HCT116 (cell line): Measurements from ENCODE around the gene ERBB4. TPM values are rescaled to one million over a fixed set of nuclear protein-coding genes. Genes with fewer than 3 reads are reported as not detected.

ENCODE experiments used
- ATAC-seq: fragments of 200-7000 bp; cut with Tn5 transposase; 2 replicates; pipeline ENCODE4 v1.9.1; 2020; ENCODE audit warnings: mild to moderate bottlenecking, moderate library complexity
- BruUV-seq: library from RNA; stranded (reverse); fragments of 400-500 nt; replicated peaks from 2 replicates; lab custom pipeline; 2021; lab: Mats Ljungman, UMichigan
- CTCF ChIA-PET: fragments of 300-600 bp; sonication (Branson Sonifier 250); formaldehyde crosslinking; loops from one replicate; lab custom pipeline; 2021; ENCODE audit warnings: antibody characterized with exemption; lab: Charles Lee
- POLR2A ChIA-PET: fragments of 300-600, 350-600 bp; sonication (Branson Sonifier 250); formaldehyde crosslinking; loops from one replicate; lab custom pipeline; 2021; ENCODE audit warnings: antibody characterized with exemption; lab: Charles Lee
- RAD21 ChIA-PET, 2 experiments: fragments of 300-600 bp; sonication (Branson Sonifier 250); formaldehyde crosslinking; loops; one replicate each; lab custom pipeline; 2023; ENCODE audit warnings: low total read pairs in 2 of 2; ENCODE audit not compliant: uncharacterized antibody in 2 of 2, unreplicated experiment in 2 of 2, low non-redundant PET in 1 of 2; lab: Charles Lee
- DNase-seq: peaks from one replicate; pipeline ENCODE4 v3.0.0-alpha.2; 2010; ENCODE audit warnings: low read depth, low spot score
- H2AFZ ChIP-seq: fragments of 200-600 bp; shearing (Covaris generic), sonication (generic); 2 replicates; pipeline ENCODE4 v1.6.1; 2017; ENCODE audit warnings: low read depth, mixed run types, mixed read lengths, antibody characterized with exemption, low read length; ENCODE audit not compliant: poor library complexity, severe bottlenecking
- H3K27ac ChIP-seq: 2 replicates; pipeline ENCODE4 v1.5.1; 2012; ENCODE audit warnings: low read depth, low read length
- H3K27me3 ChIP-seq: fragments of 200-600 bp; sonication (generic); 2 replicates; pipeline ENCODE4 v1.6.1; 2016; ENCODE audit warnings: mixed run types, low read length, mixed read lengths; ENCODE audit not compliant: insufficient read depth
- H3K36me3 ChIP-seq, 2 experiments: fragments of 200-500 bp in 1 of 2; fragments of 200-600 bp in 1 of 2; sonication (Bioruptor generic) in 1 of 2; sonication (generic) in 1 of 2; 2 replicates each; pipeline versions ENCODE4 v1.5.1 to v1.6.1; 2014 to 2016; ENCODE audit warnings: low read length in 2 of 2, inconsistent platforms in 1 of 2, mixed read lengths in 1 of 2, mixed run types in 1 of 2; ENCODE audit not compliant: insufficient read depth in 2 of 2, control insufficient read depth in 1 of 2
- H3K4me1 ChIP-seq, 2 experiments: fragments of 200-600 bp in 1 of 2; sonication (generic) in 1 of 2; 2 replicates each; pipeline versions ENCODE4 v1.5.1 to v1.6.1; 2012 to 2017; ENCODE audit warnings: low read length in 2 of 2, inconsistent platforms in 1 of 2, mild to moderate bottlenecking in 1 of 2, mixed read lengths in 1 of 2, mixed run types in 1 of 2, moderate library complexity in 1 of 2; ENCODE audit not compliant: insufficient read depth in 2 of 2, control insufficient read depth in 1 of 2
- H3K4me2 ChIP-seq: fragments of 200-600 bp; sonication (generic); 2 replicates; pipeline ENCODE4 v1.6.1; 2017; ENCODE audit warnings: mixed run types, low read length, mixed read lengths
- H3K4me3 ChIP-seq, 2 experiments: fragments of 200-600 bp in 1 of 2; sonication (generic) in 1 of 2; replicated peaks in 1 of 2; 2 replicates each; pipeline ENCODE4 v1.5.1; 2011 to 2016; ENCODE audit warnings: low read length in 2 of 2, control low read depth in 1 of 2, low read depth in 1 of 2, mild to moderate bottlenecking in 1 of 2, mixed read lengths in 1 of 2, mixed run types in 1 of 2
- H3K79me2 ChIP-seq: fragments of 200-600 bp; sonication (generic); 2 replicates; pipeline ENCODE4 v1.6.1; 2017; ENCODE audit warnings: mild to moderate bottlenecking, mixed run types, low read length, moderate library complexity, mixed read lengths; ENCODE audit not compliant: insufficient read depth
- H3K9ac ChIP-seq: fragments of 200-600 bp; sonication (generic); 2 replicates; pipeline ENCODE4 v1.6.1; 2016; ENCODE audit warnings: low read length, mixed read lengths
- H3K9me2 ChIP-seq: fragments of 200-600 bp; sonication (generic), shearing (Covaris generic); 2 replicates; pipeline ENCODE4 v1.6.1; 2017; ENCODE audit warnings: mixed run types, mild to moderate bottlenecking, moderate library complexity; ENCODE audit not compliant: insufficient read depth
- H3K9me3 ChIP-seq, 2 experiments: fragments of 200-500 bp in 1 of 2; fragments of 200-600 bp in 1 of 2; sonication (Bioruptor generic) in 1 of 2; sonication (generic) in 1 of 2; 2 replicates each; pipeline ENCODE4 v1.6.1; 2014 to 2017; ENCODE audit warnings: low read length in 2 of 2, mixed read lengths in 2 of 2, inconsistent platforms in 1 of 2, low read depth in 1 of 2, mild to moderate bottlenecking in 1 of 2, mixed run types in 1 of 2, moderate library complexity in 1 of 2; ENCODE audit not compliant: control insufficient read depth in 1 of 2, insufficient read depth in 1 of 2
- H4K20me1 ChIP-seq: fragments of 200-600 bp; sonication (generic), shearing (Covaris generic); 2 replicates; pipeline ENCODE4 v1.6.1; 2017; ENCODE audit warnings: mixed run types, mild to moderate bottlenecking, moderate library complexity; ENCODE audit not compliant: insufficient read depth
- FOSL1 ChIP-seq: IDR thresholded peaks from 2 replicates; pipeline ENCODE4 v1.6.1; 2012; ENCODE audit warnings: low read depth
- JUND ChIP-seq: IDR thresholded peaks from 2 replicates; pipeline ENCODE4 v1.6.1; 2012
- POLR2A ChIP-seq: IDR thresholded peaks from 2 replicates; pipeline ENCODE4 v1.7.0; 2011; ENCODE audit warnings: borderline replicate concordance; ENCODE audit not compliant: insufficient read depth, insufficient read length; ENCODE audit errors: extremely low read depth
- POLR2AphosphoS5 ChIP-seq: IDR thresholded peaks from 2 replicates; pipeline ENCODE4 v1.6.1; 2011; ENCODE audit warnings: mild to moderate bottlenecking, low read depth, low read length, moderate library complexity
- RAD21 ChIP-seq: IDR thresholded peaks from 2 replicates; pipeline ENCODE4 v1.6.1; 2012; ENCODE audit warnings: low read depth, mild to moderate bottlenecking
- SRF ChIP-seq: IDR thresholded peaks from 2 replicates; pipeline ENCODE4 v1.6.1; 2012; ENCODE audit warnings: low read depth
- ZNF274 ChIP-seq: fragments of 200-500 bp; sonication (Bioruptor generic); IDR thresholded peaks from 2 replicates; pipeline ENCODE4 v1.6.1; 2014; ENCODE audit warnings: mild to moderate bottlenecking, low read depth, low read length, inconsistent platforms
- intact Hi-C: fragments of 100-400 bp; cut with micrococcal nuclease; formaldehyde crosslinking; loops from 2 replicates; pipeline ENCODE4 v1.10.0; 2022
- total RNA-seq: library from RNA; stranded (reverse); gene quantifications from one replicate; pipeline ENCODE4 v1.2.1, GENCODE V29; 2021; ENCODE audit not compliant: unreplicated experiment
- TF ChIP-seq, protein P1 (sequence below): IDR thresholded peaks from 2 replicates; pipeline ENCODE4 v1.6.1; 2012; ENCODE audit warnings: low read depth
- TF ChIP-seq, protein P2 (sequence below): IDR thresholded peaks from 2 replicates; pipeline ENCODE4 v1.6.1; 2012

Gene ERBB4
- total RNA-seq, 1 experiment from 2014 or later, result 0.10 TPM

DNA sequence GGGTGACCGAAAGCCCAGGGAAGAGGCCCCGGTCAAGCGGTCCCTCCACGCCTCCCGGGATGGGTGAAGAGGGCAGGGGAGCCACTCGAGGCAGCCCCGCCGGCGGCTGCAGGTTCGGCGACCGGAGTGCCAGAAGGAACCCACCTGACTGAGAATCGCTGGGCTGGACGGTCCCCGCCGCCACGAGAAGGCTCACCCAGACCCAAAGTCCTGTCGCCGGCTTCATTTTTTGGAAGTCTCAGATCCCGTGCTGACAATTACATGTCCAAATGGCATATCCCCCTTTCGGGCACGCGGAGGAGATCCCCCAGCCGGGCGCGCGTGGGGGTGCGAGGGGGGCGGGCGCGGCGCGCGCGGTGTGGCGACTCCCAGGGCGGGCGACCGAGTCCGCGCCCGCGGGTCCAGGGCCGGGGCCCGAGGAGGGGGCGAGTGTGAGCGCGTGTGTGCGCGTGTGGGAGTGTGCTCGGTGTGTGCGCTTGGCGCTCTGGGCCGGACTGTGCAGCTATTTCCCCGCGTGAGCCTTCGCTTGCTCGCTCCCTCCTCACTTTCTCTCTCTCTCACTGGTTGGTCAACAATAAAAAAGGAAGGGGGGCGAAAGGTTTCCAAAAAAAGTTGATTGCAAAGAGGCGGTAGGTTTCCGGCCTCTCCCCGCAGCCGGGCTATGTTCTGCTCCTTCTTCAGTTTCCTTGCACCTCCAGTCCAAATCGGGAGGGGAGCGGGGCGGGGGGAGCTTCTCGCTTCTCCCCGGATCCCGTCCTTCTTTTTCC is at the start of gene ERBB4 (continued):
- TF ChIP-seq POLR2A, result no peak

DNA sequence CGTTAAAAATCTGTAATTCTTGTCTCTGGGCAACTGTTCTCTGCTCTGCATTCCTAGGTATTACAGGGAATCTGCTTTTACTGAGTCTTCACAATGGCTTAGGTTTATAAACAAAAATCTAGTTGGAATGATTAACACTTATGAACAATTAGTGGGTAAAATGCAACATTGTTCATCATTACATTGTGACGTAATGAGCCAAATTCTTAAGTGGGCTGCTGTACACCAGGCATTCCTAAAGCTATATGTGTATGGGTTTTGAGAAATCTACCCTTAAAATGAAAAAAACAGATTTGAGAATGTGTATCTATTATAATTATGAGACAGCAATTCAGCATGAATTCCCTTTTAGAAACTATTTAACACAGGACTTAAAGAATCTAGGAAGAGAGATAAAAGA is 41.5 kb upstream of the ERBB4 start:
- Histone ChIP-seq H3K9me2 (no peaks in the 10 kb centered on the region), H3K4me2 (no peak overlapping the region), H3K27me3 (no peaks in the 10 kb centered on the region), H3K9me3 (no peaks in the 10 kb centered on the region), H3K27ac (no peak overlapping the region), H3K4me1 (no peaks in the 10 kb centered on the region), H2AFZ (no peak overlapping the region), H3K9ac (no peak overlapping the region), H4K20me1 (no peaks in the 10 kb centered on the region), H3K79me2 (no peaks in the 10 kb centered on the region), H3K36me3 (no peaks in the 10 kb centered on the region), H3K4me3 (no peak overlapping the region)
- TF ChIP-seq POLR2AphosphoS5, result no peak
- TF ChIP-seq FOSL1, result no peak
- no peak for TF ChIP-seq RAD21
- TF ChIP-seq SRF, result no peak
- TF ChIP-seq, protein P1, sequence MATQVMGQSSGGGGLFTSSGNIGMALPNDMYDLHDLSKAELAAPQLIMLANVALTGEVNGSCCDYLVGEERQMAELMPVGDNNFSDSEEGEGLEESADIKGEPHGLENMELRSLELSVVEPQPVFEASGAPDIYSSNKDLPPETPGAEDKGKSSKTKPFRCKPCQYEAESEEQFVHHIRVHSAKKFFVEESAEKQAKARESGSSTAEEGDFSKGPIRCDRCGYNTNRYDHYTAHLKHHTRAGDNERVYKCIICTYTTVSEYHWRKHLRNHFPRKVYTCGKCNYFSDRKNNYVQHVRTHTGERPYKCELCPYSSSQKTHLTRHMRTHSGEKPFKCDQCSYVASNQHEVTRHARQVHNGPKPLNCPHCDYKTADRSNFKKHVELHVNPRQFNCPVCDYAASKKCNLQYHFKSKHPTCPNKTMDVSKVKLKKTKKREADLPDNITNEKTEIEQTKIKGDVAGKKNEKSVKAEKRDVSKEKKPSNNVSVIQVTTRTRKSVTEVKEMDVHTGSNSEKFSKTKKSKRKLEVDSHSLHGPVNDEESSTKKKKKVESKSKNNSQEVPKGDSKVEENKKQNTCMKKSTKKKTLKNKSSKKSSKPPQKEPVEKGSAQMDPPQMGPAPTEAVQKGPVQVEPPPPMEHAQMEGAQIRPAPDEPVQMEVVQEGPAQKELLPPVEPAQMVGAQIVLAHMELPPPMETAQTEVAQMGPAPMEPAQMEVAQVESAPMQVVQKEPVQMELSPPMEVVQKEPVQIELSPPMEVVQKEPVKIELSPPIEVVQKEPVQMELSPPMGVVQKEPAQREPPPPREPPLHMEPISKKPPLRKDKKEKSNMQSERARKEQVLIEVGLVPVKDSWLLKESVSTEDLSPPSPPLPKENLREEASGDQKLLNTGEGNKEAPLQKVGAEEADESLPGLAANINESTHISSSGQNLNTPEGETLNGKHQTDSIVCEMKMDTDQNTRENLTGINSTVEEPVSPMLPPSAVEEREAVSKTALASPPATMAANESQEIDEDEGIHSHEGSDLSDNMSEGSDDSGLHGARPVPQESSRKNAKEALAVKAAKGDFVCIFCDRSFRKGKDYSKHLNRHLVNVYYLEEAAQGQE, result no peak
- TF ChIP-seq JUND, result no peak
- TF ChIP-seq, protein P2, sequence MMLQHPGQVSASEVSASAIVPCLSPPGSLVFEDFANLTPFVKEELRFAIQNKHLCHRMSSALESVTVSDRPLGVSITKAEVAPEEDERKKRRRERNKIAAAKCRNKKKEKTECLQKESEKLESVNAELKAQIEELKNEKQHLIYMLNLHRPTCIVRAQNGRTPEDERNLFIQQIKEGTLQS, result no peak
- no peak for TF ChIP-seq ZNF274
- ChIA-PET RAD21 (no interaction called here), POLR2A (no interaction called here), CTCF (no interaction called here)
- no TSS peak for BruUV-seq
- intact Hi-C loops, result no loop called here
- no peak for DNase-seq
- no peak for ATAC-seq
